Esophagus squamous epithelium (tissue), 5 donors: ENCODE data around the gene ZFAND3. TPM values are rescaled to one million over a fixed set of nuclear protein-coding genes. Genes with fewer than 3 reads are reported as not detected.

Experiments used
- DNase-seq: peaks from one replicate; lab custom pipeline; 2025; lab: John Stamatoyannopoulos, UW
- H3K27ac ChIP-seq, 4 donors: fragments of 200-600 bp; sonication (generic); one replicate each; pipeline ENCODE4 v1.5.1; 2016 to 2019; ENCODE audit warnings: mild to moderate bottlenecking in 1 of 4
- H3K27me3 ChIP-seq, 4 donors: fragments of 200-600 bp; sonication (generic); 1 replicate in 3 of 4; 2 replicates in 1 of 4; pipeline versions ENCODE4 v1.5.1 to v1.6.0; 2017 to 2021; ENCODE audit warnings: antibody characterized with exemption in 1 of 4
- H3K36me3 ChIP-seq, 3 donors: fragments of 200-600 bp; sonication (generic); one replicate each; pipeline ENCODE4 v1.5.1; 2016 to 2019
- H3K4me1 ChIP-seq, 3 donors: fragments of 200-600 bp; sonication (generic); one replicate each; pipeline ENCODE4 v1.5.1; 2017 to 2019
- H3K4me3 ChIP-seq, 4 donors: fragments of 200-600 bp; sonication (generic); 1 replicate in 3 of 4; 2 replicates in 1 of 4; pipeline ENCODE4 v1.5.1; 2016 to 2019; ENCODE audit warnings: mild to moderate bottlenecking in 2 of 4, moderate library complexity in 1 of 4
- H3K9me3 ChIP-seq, 3 donors: fragments of 200-600 bp; sonication (generic); one replicate each; pipeline ENCODE4 v1.5.1; 2016 to 2019
- CTCF ChIP-seq, 6 experiments: fragments of 450-650 bp in 4 of 6; fragments of 200-600 bp in 2 of 6; sonication (generic) in 2 of 6; IDR thresholded peaks; one replicate each; pipeline ENCODE4 v1.5.1; 2016 to 2019; ENCODE audit warnings: antibody characterized with exemption in 6 of 6, mild to moderate bottlenecking in 4 of 6, moderate library complexity in 4 of 6
- POLR2A ChIP-seq, 4 donors: fragments of 450-650 bp; IDR thresholded peaks; one replicate each; pipeline ENCODE4 v1.6.1; 2017; ENCODE audit warnings: antibody characterized with exemption in 4 of 4, mild to moderate bottlenecking in 4 of 4, moderate library complexity in 3 of 4
- WGBS, 2 donors: methylation state at CpG; one replicate each; pipeline ENCODE4 v1.1.5; 2018; 5-methylcytosine and 5-hydroxymethylcytosine counted together
- intact Hi-C: fragments of 100-400 bp; cut with DNase I; formaldehyde crosslinking; loops from one replicate; pipeline ENCODE4 v1.15.0; 2022
- total RNA-seq, 4 donors: library from RNA; depleted of rRNA; stranded (reverse); fragments of >200 nt; gene quantifications; one replicate each; pipeline ENCODE4 v1.1.0, GENCODE V29; 2016
- donor health status: DM: yes; HTN: yes; CAD: no.

ZFAND3 gene
- total RNA-seq: 10 to 100 TPM; 15.7 to 23.8 (median 20.9) TPM

GRCh38 chr6:37819177-37819801 lies at the start of gene ZFAND3:
ZFAND3 (plus strand) TSS chr6:37819727; CDS start chr6:37819946, 219 bp downstream.
- DNase-seq: peak; percentile 72
- Histone ChIP-seq H3K27ac (peak within 1 kb of the TSS; percentile 96 to 100 (median 98)), H3K9me3 (no peaks in the 10 kb centered on the region), H3K4me3 (peak within 1 kb of the TSS; percentile 82 to 97 (median 94)), H3K4me1 (peaks cover 29 to 57% (median 38%) of the 10 kb centered on the region in 3 donors), H3K36me3 (no peaks in the 10 kb centered on the region), H3K27me3 (no peaks in the 10 kb centered on the region)
- WGBS, 2 donors: 0 to 2% methylated on average over 12 to 21 of the region's 64 CpGs
- intact Hi-C loops: no loop called here
- TF ChIP-seq POLR2A (IDR thresholded peaks at IDR 0.05) (peak in 1 of 4 donors; percentile 42), CTCF (IDR thresholded peaks at IDR 0.05) (peak in 3 of 6 experiments; percentile 4 to 13 (median 7))

GRCh38 chr6:37774028-37774680 lies 45.4 kb upstream of the ZFAND3 start:
- H3K9me3 ChIP-seq: no peaks in the 10 kb centered on the region
- no peak for TF ChIP-seq POLR2A (IDR thresholded peaks at IDR 0.05)
- no peak for TF ChIP-seq CTCF (IDR thresholded peaks at IDR 0.05)
- H3K36me3 ChIP-seq: no peaks in the 10 kb centered on the region
- 91 to 100% methylated on average over 3 of the region's 3 CpGs for WGBS, 2 donors
- H3K27me3 ChIP-seq: no peaks in the 10 kb centered on the region
- H3K4me1 ChIP-seq: no peaks in the 10 kb centered on the region
- H3K27ac ChIP-seq: no peak overlapping the region
- intact Hi-C loops: no loop called here
- H3K4me3 ChIP-seq: no peak overlapping the region
- no peak for DNase-seq

- no peak overlapping the region for H3K27ac ChIP-seq
- H3K4me1 ChIP-seq: no peaks in the 10 kb centered on the region
- TF ChIP-seq CTCF (IDR thresholded peaks at IDR 0.05) (no peak), POLR2A (IDR thresholded peaks at IDR 0.05) (no peak)
- WGBS, 2 donors: 79 to 81% methylated on average over 9 of the region's 9 CpGs
- H3K9me3 ChIP-seq: no peaks in the 10 kb centered on the region
- DNase-seq: no peak
- no peaks in the 10 kb centered on the region for H3K36me3 ChIP-seq
- intact Hi-C loops: no loop called here
- no peak overlapping the region for H3K4me3 ChIP-seq
- no peaks in the 10 kb centered on the region for H3K27me3 ChIP-seq
These were observed 43.0 kb upstream of the ZFAND3 start for GRCh38 chr6:37776566-37776965.

- intact Hi-C loops: no loop called here
- H3K9me3 ChIP-seq: no peaks in the 10 kb centered on the region
- H3K27me3 ChIP-seq: no peaks in the 10 kb centered on the region
- TF ChIP-seq CTCF (IDR thresholded peaks at IDR 0.05) (no peak), POLR2A (IDR thresholded peaks at IDR 0.05) (no peak)
- no peak for DNase-seq
- no peaks in the 10 kb centered on the region for H3K4me1 ChIP-seq
- no peak overlapping the region for H3K4me3 ChIP-seq
- H3K36me3 ChIP-seq: no peaks in the 10 kb centered on the region
- no peak overlapping the region for H3K27ac ChIP-seq
- 57 to 74% methylated on average over 4 to 8 of the region's 10 CpGs for WGBS, 2 donors
These were observed 42.2 kb upstream of the ZFAND3 start for GRCh38 chr6:37777272-37777834.
